HAP-1 (cell line): ENCODE results near the gene RASL10A.

Experiments
- DNase-seq, 2 experiments: peaks; one replicate each; pipeline ENCODE4 v3.0.0-alpha.2; 2016 to 2020; ENCODE audit warnings: low spot score in 2 of 2
- H3K27me3 ChIP-seq: fragments of 250-450 bp; sonication (Bioruptor Pico); 2 replicates; pipeline ENCODE4 v1.5.1; 2020; ENCODE audit warnings: low read depth, mild to moderate bottlenecking, moderate library complexity
- H3K36me3 ChIP-seq: fragments of 250-450 bp; sonication (Bioruptor Pico); replicated peaks from 2 replicates; pipeline ENCODE4 v1.5.1; 2020; ENCODE audit warnings: mild to moderate bottlenecking
- H3K4me1 ChIP-seq: fragments of 250-450 bp; sonication (Bioruptor Pico); 2 replicates; pipeline ENCODE4 v1.5.1; 2020; ENCODE audit warnings: mild to moderate bottlenecking
- H3K4me3 ChIP-seq: fragments of 250-450 bp; sonication (Bioruptor Pico); 2 replicates; pipeline ENCODE4 v1.5.1; 2020; ENCODE audit warnings: mild to moderate bottlenecking, moderate library complexity
- H3K9me3 ChIP-seq: fragments of 250-450 bp; sonication (Bioruptor Pico); 2 replicates; pipeline ENCODE4 v1.5.1; 2020; ENCODE audit warnings: mild to moderate bottlenecking, moderate library complexity
- in situ Hi-C: fragments of 300-500 bp; cut with MboI; formaldehyde crosslinking; loops from 3 replicates; pipeline ENCODE4 v1.14.3; 2020; ENCODE audit warnings: low sequenced_read_pairs, inconsistent platforms, mixed read lengths

Gene RASL10A

GRCh38 chr22:29332886-29333496, 17.5 kb upstream of the RASL10A start:
- Histone ChIP-seq H3K27me3 (no peaks in the 10 kb centered on the region), H3K4me1 (no peaks in the 10 kb centered on the region), H3K4me3 (no peak overlapping the region), H3K9me3 (no peaks in the 10 kb centered on the region), H3K36me3 (peaks cover 38% of the 10 kb centered on the region)
- no peak for DNase-seq
- in situ Hi-C loops: no loop called here

GRCh38 chr22:29331658-29332300, 16.3 kb upstream of the RASL10A start:
- Histone ChIP-seq H3K4me3 (no peak overlapping the region), H3K9me3 (no peaks in the 10 kb centered on the region), H3K27me3 (no peaks in the 10 kb centered on the region), H3K36me3 (peaks cover 35% of the 10 kb centered on the region), H3K4me1 (no peaks in the 10 kb centered on the region)
- in situ Hi-C loops: no loop called here
- no peak for DNase-seq

- H3K4me3 ChIP-seq: no peak overlapping the region
- in situ Hi-C loops: no loop called here
- no peak for DNase-seq
- H3K36me3 ChIP-seq: peaks cover 33% of the 10 kb centered on the region
- H3K4me1 ChIP-seq: no peaks in the 10 kb centered on the region
- H3K27me3 ChIP-seq: no peaks in the 10 kb centered on the region
- no peaks in the 10 kb centered on the region for H3K9me3 ChIP-seq
These were observed 15.7 kb upstream of the RASL10A start for GRCh38 chr22:29331213-29331612.

- H3K36me3 ChIP-seq: peaks cover 30% of the 10 kb centered on the region
These were observed 15.3 kb upstream of the RASL10A start for GRCh38 chr22:29330753-29331152.

GRCh38 chr22:29330291-29330690, 14.8 kb upstream of the RASL10A start:
- in situ Hi-C loops: no loop called here
- Histone ChIP-seq H3K4me3 (no peak overlapping the region), H3K4me1 (no peaks in the 10 kb centered on the region), H3K27me3 (no peaks in the 10 kb centered on the region), H3K36me3 (peaks cover 30% of the 10 kb centered on the region), H3K9me3 (no peaks in the 10 kb centered on the region)
- no peak for DNase-seq

More at GRCh38 chr22:29330753-29331152, 15.3 kb upstream of the RASL10A start:
- Histone ChIP-seq H3K4me1 (no peaks in the 10 kb centered on the region), H3K9me3 (no peaks in the 10 kb centered on the region), H3K27me3 (no peaks in the 10 kb centered on the region), H3K4me3 (no peak overlapping the region)
- DNase-seq: no peak
- in situ Hi-C loops: no loop called here

DNA sequence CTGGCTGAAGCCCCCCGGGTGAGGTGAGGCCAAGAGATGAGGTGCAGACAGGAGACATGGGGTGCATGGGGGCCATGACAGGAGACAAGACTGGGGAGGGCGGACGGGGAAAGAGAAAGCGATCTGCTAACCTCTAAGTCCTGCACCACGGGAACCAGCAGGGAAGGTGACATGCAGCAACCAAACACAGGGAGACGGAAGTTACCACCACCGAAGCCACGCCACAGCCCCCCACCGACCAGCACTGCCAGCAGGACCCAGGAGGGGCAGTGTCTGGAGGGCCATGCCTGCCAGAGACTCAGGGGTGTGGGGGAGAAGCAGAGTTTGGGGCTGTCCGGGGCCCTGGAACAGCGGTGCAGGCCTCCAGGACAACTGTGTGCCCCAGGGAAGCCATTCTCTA, 14.1 kb upstream of the RASL10A start:
- H3K4me3 ChIP-seq: no peak overlapping the region
- no peaks in the 10 kb centered on the region for H3K27me3 ChIP-seq
- no peaks in the 10 kb centered on the region for H3K9me3 ChIP-seq
- DNase-seq: no peak
- in situ Hi-C loops: no loop called here
- H3K4me1 ChIP-seq: no peaks in the 10 kb centered on the region
- peaks cover 30% of the 10 kb centered on the region for H3K36me3 ChIP-seq

- in situ Hi-C loops: no loop called here
- DNase-seq: no peak
- no peaks in the 10 kb centered on the region for H3K9me3 ChIP-seq
- no peak overlapping the region for H3K4me3 ChIP-seq
- H3K27me3 ChIP-seq: no peaks in the 10 kb centered on the region
- peaks cover 27% of the 10 kb centered on the region for H3K36me3 ChIP-seq
- no peaks in the 10 kb centered on the region for H3K4me1 ChIP-seq
These were observed 13.3 kb upstream of the RASL10A start for GRCh38 chr22:29328566-29329500.

- H3K9me3 ChIP-seq: no peaks in the 10 kb centered on the region
- in situ Hi-C loops: no loop called here
- no peak overlapping the region for H3K4me3 ChIP-seq
These were observed 12.6 kb upstream of the RASL10A start for GRCh38 chr22:29328055-29328454.

DNA sequence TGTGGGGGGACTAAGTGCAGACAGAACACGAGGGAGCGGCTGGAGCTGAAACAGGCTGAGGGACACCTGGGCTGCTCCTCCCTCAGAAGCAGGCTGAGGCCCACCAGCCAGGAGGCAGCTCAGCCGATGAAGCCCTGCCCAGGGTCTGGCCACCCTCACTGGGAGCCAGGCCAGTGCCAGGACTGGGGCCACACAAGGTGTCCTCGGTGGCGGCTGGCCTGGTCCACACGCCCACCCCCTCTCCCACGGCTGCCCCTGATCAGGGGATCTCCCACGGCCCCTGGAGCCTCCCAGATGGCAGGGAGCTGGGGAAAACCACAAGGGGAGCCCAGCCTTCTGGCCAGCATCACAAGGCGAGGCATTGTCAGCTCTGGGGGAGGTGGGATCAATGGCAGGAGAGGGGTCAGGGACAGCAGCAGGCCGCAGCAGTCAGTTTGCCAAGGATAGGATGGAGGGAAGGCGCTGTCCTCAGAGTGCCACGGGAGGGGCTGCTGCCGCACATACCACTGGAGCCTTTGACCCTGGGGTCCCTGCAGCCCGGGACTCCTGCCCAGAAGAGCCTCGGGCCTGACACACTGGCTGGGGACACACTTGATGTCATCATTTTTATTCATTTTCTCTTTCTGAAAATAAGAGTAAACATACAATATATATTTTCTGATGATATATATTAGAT, 11.7 kb upstream of the RASL10A start:
- H3K36me3 ChIP-seq: peaks cover 24% of the 10 kb centered on the region
- no peaks in the 10 kb centered on the region for H3K9me3 ChIP-seq
- H3K4me3 ChIP-seq: no peak overlapping the region
- DNase-seq: no peak
- H3K4me1 ChIP-seq: no peaks in the 10 kb centered on the region
- H3K27me3 ChIP-seq: no peaks in the 10 kb centered on the region
- in situ Hi-C loops: no loop called here

More at GRCh38 chr22:29328055-29328454, 12.6 kb upstream of the RASL10A start:
- H3K36me3 ChIP-seq: peaks cover 24% of the 10 kb centered on the region
- no peaks in the 10 kb centered on the region for H3K4me1 ChIP-seq
- no peaks in the 10 kb centered on the region for H3K27me3 ChIP-seq
- no peak for DNase-seq

DNA sequence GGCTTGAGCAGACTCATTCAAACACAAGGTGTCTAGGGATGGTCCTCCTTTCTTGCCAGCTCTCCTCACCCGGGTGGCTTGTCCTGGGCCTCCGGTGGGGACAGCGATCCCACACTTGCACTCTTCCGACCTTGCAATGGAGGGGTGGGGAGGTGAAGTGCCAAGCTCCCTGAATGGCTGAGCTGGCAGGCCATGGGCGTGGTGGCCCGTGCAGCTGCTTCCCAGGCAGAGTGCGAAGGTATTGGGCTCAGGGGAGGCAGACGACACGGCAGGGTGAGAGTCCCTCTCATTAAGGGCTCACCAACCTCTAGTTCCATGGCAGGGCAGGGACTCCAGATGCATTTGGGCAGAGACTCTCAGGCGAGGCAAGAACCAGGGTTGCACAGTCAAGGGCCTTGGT, 11.0 kb upstream of the RASL10A start:
- no peaks in the 10 kb centered on the region for H3K4me1 ChIP-seq
- no peak overlapping the region for H3K4me3 ChIP-seq
- H3K27me3 ChIP-seq: no peaks in the 10 kb centered on the region
- in situ Hi-C loops: no loop called here
- no peaks in the 10 kb centered on the region for H3K9me3 ChIP-seq
- DNase-seq: no peak
- H3K36me3 ChIP-seq: peaks cover 24% of the 10 kb centered on the region

GRCh38 chr22:29325785-29326315, 10.4 kb upstream of the RASL10A start:
- H3K4me3 ChIP-seq: no peak overlapping the region
- H3K27me3 ChIP-seq: no peaks in the 10 kb centered on the region
- peaks cover 24% of the 10 kb centered on the region for H3K36me3 ChIP-seq
- H3K9me3 ChIP-seq: no peaks in the 10 kb centered on the region
- in situ Hi-C loops: no loop called here
- DNase-seq: no peak
- H3K4me1 ChIP-seq: no peaks in the 10 kb centered on the region

DNA sequence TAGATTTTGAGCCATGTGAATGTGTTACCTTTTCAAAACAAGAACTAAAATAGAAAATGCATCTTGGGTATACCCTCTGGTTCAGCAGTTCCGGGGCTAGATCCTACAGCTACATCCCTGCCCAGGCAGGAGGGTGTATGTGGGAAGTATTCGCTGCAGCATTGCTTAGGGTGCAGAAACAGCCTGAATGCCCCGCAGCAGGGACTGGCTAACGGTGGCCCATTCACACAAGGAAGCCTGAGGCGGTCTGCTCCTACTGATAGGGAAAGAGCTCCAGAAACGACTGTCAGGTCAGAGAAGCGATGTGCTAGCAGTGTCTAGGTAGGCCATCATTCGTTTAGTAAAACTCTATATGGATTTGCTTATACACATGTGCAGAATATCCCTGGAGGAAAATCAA, 9.9 kb upstream of the RASL10A start:
- H3K27me3 ChIP-seq: no peaks in the 10 kb centered on the region
- peaks cover 24% of the 10 kb centered on the region for H3K36me3 ChIP-seq
- no peak overlapping the region for H3K4me3 ChIP-seq
- in situ Hi-C loops: no loop called here
- no peaks in the 10 kb centered on the region for H3K4me1 ChIP-seq
- no peak for DNase-seq
- H3K9me3 ChIP-seq: no peaks in the 10 kb centered on the region

- Histone ChIP-seq H3K4me3 (no peak overlapping the region), H3K4me1 (no peaks in the 10 kb centered on the region), H3K27me3 (no peaks in the 10 kb centered on the region), H3K36me3 (peaks cover 14% of the 10 kb centered on the region), H3K9me3 (no peaks in the 10 kb centered on the region)
- DNase-seq: no peak
- in situ Hi-C loops: no loop called here
These were observed 8.1 kb upstream of the RASL10A start for GRCh38 chr22:29323641-29324040.
